IMR-90 (cell line): ENCODE results near the gene EVI5. TPM values are rescaled to one million over a fixed set of nuclear protein-coding genes. Genes with fewer than 3 reads are reported as not detected.

Experiments used
- ATAC-seq: fragments of 200-7000 bp; cut with Tn5 transposase; 2 replicates; pipeline ENCODE4 v1.9.1; 2020; ENCODE audit warnings: low read depth, mild to moderate bottlenecking, moderate library complexity
- BruUV-seq: library from RNA; stranded (reverse); fragments of 400-500 nt; replicated peaks from 2 replicates; lab custom pipeline; 2021; lab: Mats Ljungman, UMichigan
- CTCF ChIA-PET: fragments of 300-600 bp; formaldehyde crosslinking; extraction: SDS; loops from one replicate; lab custom pipeline; 2021; ENCODE audit warnings: antibody characterized with exemption; lab: Yijun Ruan, JAX
- POLR2A ChIA-PET: fragments of 300-600 bp; sonication (Branson Sonifier 250); formaldehyde crosslinking; loops from one replicate; lab custom pipeline; 2022; ENCODE audit warnings: antibody characterized with exemption; ENCODE audit not compliant: unreplicated experiment; lab: Charles Lee
- DNase-seq: peaks from one replicate; pipeline ENCODE4 v3.0.0; 2013
- H2AFZ ChIP-seq: replicated peaks from 2 replicates; pipeline ENCODE3; 2013; ENCODE audit warnings: low read length, mild to moderate bottlenecking; ENCODE audit not compliant: poor library complexity
- H2AK5ac ChIP-seq: 2 replicates; pipeline ENCODE4 v1.6.1; 2013; ENCODE audit warnings: low read depth, low read length, inconsistent platforms
- H2AK9ac ChIP-seq: replicated peaks from 2 replicates; pipeline ENCODE3; 2013; ENCODE audit warnings: mild to moderate bottlenecking, low read depth, low read length, moderate library complexity; ENCODE audit not compliant: poor library complexity
- H2BK120ac ChIP-seq: 2 replicates; pipeline ENCODE4 v1.6.1; 2013; ENCODE audit warnings: low read depth, low read length, inconsistent platforms
- H2BK15ac ChIP-seq: 3 replicates; pipeline ENCODE4 v1.6.1; 2013; ENCODE audit warnings: low read depth, low read length, inconsistent platforms
- H2BK20ac ChIP-seq: 2 replicates; pipeline ENCODE4 v1.6.1; 2013; ENCODE audit warnings: low read depth, mild to moderate bottlenecking, inconsistent platforms, low read length, moderate library complexity
- H2BK5ac ChIP-seq: 2 replicates; pipeline ENCODE4 v1.6.1; 2013; ENCODE audit warnings: mild to moderate bottlenecking, low read depth, low read length, inconsistent platforms; ENCODE audit not compliant: poor library complexity, severe bottlenecking
- H3K14ac ChIP-seq: replicated peaks from 2 replicates; pipeline ENCODE4 v1.6.1; 2013; ENCODE audit warnings: low read depth, low read length, inconsistent platforms
- H3K18ac ChIP-seq: 2 replicates; pipeline ENCODE4 v1.6.1; 2013; ENCODE audit warnings: low read depth, low read length, control low read depth
- H3K23ac ChIP-seq: 2 replicates; pipeline ENCODE4 v1.6.1; 2013; ENCODE audit warnings: low read depth, low read length, inconsistent platforms
- H3K27ac ChIP-seq: 2 replicates; pipeline ENCODE4 v1.5.1; 2013; ENCODE audit warnings: mild to moderate bottlenecking, control low read depth, low read length; ENCODE audit not compliant: insufficient read depth
- H3K27me3 ChIP-seq: 2 replicates; pipeline ENCODE4 v1.6.1; 2013; ENCODE audit warnings: low read length; ENCODE audit not compliant: control insufficient read depth, insufficient read depth
- H3K36me3 ChIP-seq: 2 replicates; pipeline ENCODE4 v1.6.1; 2013; ENCODE audit warnings: low read length, mixed read lengths; ENCODE audit not compliant: control insufficient read depth, insufficient read depth
- H3K4ac ChIP-seq: 2 replicates; pipeline ENCODE4 v1.6.1; 2013; ENCODE audit warnings: low read depth, low read length, inconsistent platforms
- H3K4me1 ChIP-seq: 2 replicates; pipeline ENCODE4 v1.6.1; 2013; ENCODE audit warnings: low read length, mixed read lengths; ENCODE audit not compliant: control insufficient read depth, insufficient read depth
- H3K4me2 ChIP-seq: 2 replicates; pipeline ENCODE4 v1.6.1; 2013; ENCODE audit warnings: low read depth, mild to moderate bottlenecking, control low read depth, low read length, moderate library complexity
- H3K4me3 ChIP-seq: 2 replicates; pipeline ENCODE4 v1.5.1; 2013; ENCODE audit warnings: low read depth, mild to moderate bottlenecking, control low read depth, low read length, moderate library complexity; ENCODE audit not compliant: insufficient read depth
- H3K56ac ChIP-seq: 2 replicates; pipeline ENCODE4 v1.6.1; 2013; ENCODE audit warnings: low read length, inconsistent platforms; ENCODE audit not compliant: insufficient read depth; ENCODE audit errors: extremely low read depth
- H3K79me1 ChIP-seq, 2 experiments: 2 replicates each; pipeline ENCODE4 v1.6.1; 2013; ENCODE audit warnings: low read length in 2 of 2, inconsistent platforms in 1 of 2, low read depth in 1 of 2
- H3K9ac ChIP-seq: 2 replicates; pipeline ENCODE4 v1.6.1; 2013; ENCODE audit warnings: low read depth, low read length, control low read depth
- H3K9me1 ChIP-seq: 2 replicates; pipeline ENCODE4 v1.6.1; 2013; ENCODE audit warnings: low read length, inconsistent platforms; ENCODE audit not compliant: insufficient read depth
- H3K9me3 ChIP-seq: 2 replicates; pipeline ENCODE4 v1.6.1; 2013; ENCODE audit warnings: low read length; ENCODE audit not compliant: control insufficient read depth, insufficient read depth
- H4K20me1 ChIP-seq: 2 replicates; pipeline ENCODE4 v1.6.1; 2013; ENCODE audit warnings: low read length, inconsistent platforms; ENCODE audit not compliant: insufficient read depth
- H4K5ac ChIP-seq: 2 replicates; pipeline ENCODE4 v1.6.1; 2013; ENCODE audit warnings: mild to moderate bottlenecking, low read depth, low read length, control low read depth
- H4K8ac ChIP-seq, 2 experiments: 2 replicates each; pipeline ENCODE4 v1.6.1; 2013; ENCODE audit warnings: low read depth in 2 of 2, low read length in 2 of 2, control low read depth in 1 of 2, inconsistent platforms in 1 of 2
- H4K91ac ChIP-seq: 2 replicates; pipeline ENCODE4 v1.6.1; 2013; ENCODE audit warnings: low read depth, low read length, inconsistent platforms; ENCODE audit not compliant: insufficient read depth
- BHLHE40 ChIP-seq: fragments of 150-350 bp; IDR thresholded peaks from 2 replicates; pipeline ENCODE4 v1.6.1; 2016; ENCODE audit warnings: mild to moderate bottlenecking, low read depth, low read length
- CEBPB ChIP-seq: IDR thresholded peaks from 2 replicates; pipeline ENCODE4 v1.6.1; 2012; ENCODE audit warnings: low read depth, low read length, improper control_type of control experiment
- CHD1 ChIP-seq: IDR thresholded peaks from 2 replicates; pipeline ENCODE4 v1.6.1; 2012; ENCODE audit warnings: low read depth, low read length, improper control_type of control experiment
- CTCF ChIP-seq: conservative IDR thresholded peaks from 2 replicates; pipeline ENCODE4 v1.5.1; 2012; ENCODE audit warnings: mild to moderate bottlenecking, low read depth, low read length, improper control_type of control experiment
- ELK1 ChIP-seq: fragments of 150-350 bp; IDR thresholded peaks from 2 replicates; pipeline ENCODE4 v1.6.1; 2016; ENCODE audit warnings: low read depth, mild to moderate bottlenecking, low read length, moderate library complexity, borderline replicate concordance
- FOS ChIP-seq: fragments of 150-350 bp; IDR thresholded peaks from 2 replicates; pipeline ENCODE4 v1.6.1; 2016; ENCODE audit warnings: low read depth, low read length
- MAFK ChIP-seq: IDR thresholded peaks from 2 replicates; pipeline ENCODE4 v1.6.1; 2012; ENCODE audit warnings: low read depth, low read length, improper control_type of control experiment
- MAZ ChIP-seq: IDR thresholded peaks from 2 replicates; pipeline ENCODE4 v1.6.1; 2012; ENCODE audit warnings: low read depth, mild to moderate bottlenecking, low read length, improper control_type of control experiment, moderate library complexity, borderline replicate concordance
- MXI1 ChIP-seq: IDR thresholded peaks from 2 replicates; pipeline ENCODE4 v1.6.1; 2012; ENCODE audit warnings: low read depth, mild to moderate bottlenecking, low read length, moderate library complexity, borderline replicate concordance
- NFE2L2 ChIP-seq: fragments of 150-350 bp; IDR thresholded peaks from 2 replicates; pipeline ENCODE4 v1.6.1; 2016; ENCODE audit warnings: low read depth, mild to moderate bottlenecking, low read length
- POLR2A ChIP-seq: IDR thresholded peaks from 2 replicates; pipeline ENCODE4 v1.6.1; 2012; ENCODE audit warnings: mild to moderate bottlenecking, low read depth, low read length
- RAD21 ChIP-seq: IDR thresholded peaks from 2 replicates; pipeline ENCODE4 v1.6.1; 2012; ENCODE audit warnings: low read length, improper control_type of control experiment
- RCOR1 ChIP-seq: IDR thresholded peaks from 2 replicates; pipeline ENCODE4 v1.6.1; 2012; ENCODE audit warnings: mild to moderate bottlenecking, low read length, improper control_type of control experiment; ENCODE audit not compliant: insufficient replicate concordance
- RFX5 ChIP-seq: IDR thresholded peaks from 2 replicates; pipeline ENCODE4 v1.8.0; 2012; ENCODE audit warnings: low read depth, mild to moderate bottlenecking, low read length, moderate library complexity
- SMC3 ChIP-seq: fragments of 150-350 bp; IDR thresholded peaks from 2 replicates; pipeline ENCODE4 v1.6.1; 2016; ENCODE audit warnings: low read depth, mild to moderate bottlenecking, antibody characterized with exemption, low read length, moderate library complexity
- USF2 ChIP-seq: fragments of 150-350 bp; IDR thresholded peaks from 2 replicates; pipeline ENCODE4 v1.6.1; 2017; ENCODE audit warnings: mild to moderate bottlenecking, antibody characterized with exemption, low read length, low read depth
- WGBS, 2 experiments: methylation state at CpG; one replicate each; pipeline versions ENCODE4 v1.1.5 to v1.1.7; 2013; ENCODE audit warnings: missing lambda C conversion rate in 2 of 2; ENCODE audit not compliant: insufficient read length in 1 of 2; ENCODE audit errors: extremely low coverage in 2 of 2; 5-methylcytosine and 5-hydroxymethylcytosine counted together
- dilution Hi-C: fragments of 300-500 bp; cut with HindIII; formaldehyde crosslinking; loops from one replicate; pipeline ENCODE4 v1.14.3; 2018; ENCODE audit warnings: low sequenced_read_pairs; ENCODE audit not compliant: unreplicated experiment
- in situ Hi-C: fragments of 300-500 bp; cut with MboI; formaldehyde crosslinking; loops from 3 replicates; pipeline ENCODE4 v1.14.3; 2019; ENCODE audit warnings: low sequenced_read_pairs, inconsistent platforms, mixed read lengths
- intact Hi-C: fragments of 100-400 bp; cut with micrococcal nuclease; formaldehyde crosslinking; loops from 2 replicates; pipeline ENCODE4 v1.10.0; 2022
- polyA plus RNA-seq, 3 experiments: library from polyadenylated mRNA; depleted of rRNA; stranded (reverse); fragments of >200 nt; gene quantifications; 2 replicates each; pipeline ENCODE4 v1.2.3, GENCODE V29; 2012; ENCODE audit warnings: low replicate concordance in 1 of 3
- total RNA-seq: library from RNA; depleted of rRNA; stranded (reverse); fragments of >200 nt; gene quantifications from 2 replicates; pipeline ENCODE4 v1.2.3, GENCODE V29; 2012

The EVI5 gene
- total and polyA plus RNA-seq, 2 of the 4 experiments (the other 2 are of a cell fraction): 13.9 to 26.9 TPM

- H3K27ac ChIP-seq: no peak overlapping the region
- H2BK15ac ChIP-seq: no peak overlapping the region
- no peak overlapping the region for H2BK20ac ChIP-seq
- in situ Hi-C loops (no loop called here), intact Hi-C loops (no loop called here), dilution Hi-C loops (no loop called here)
- H3K4me1 ChIP-seq: peaks cover 1% of the 10 kb centered on the region; the same call in 1 of the 2 replicates
- H3K4me2 ChIP-seq: no peak overlapping the region
- H3K4me3 ChIP-seq: no peak overlapping the region
- H2AK5ac ChIP-seq: no peak overlapping the region
- no peak overlapping the region for H3K18ac ChIP-seq
- CTCF ChIA-PET: interaction anchor here (0.6 kb wide), 1 partner anchor 47 kb away, joined by 3 read pairs; no protein-coding TSS in a partner anchor
- H3K9me3 ChIP-seq: no peaks in the 10 kb centered on the region
- no peak overlapping the region for H4K8ac ChIP-seq
- H3K56ac ChIP-seq: no peak overlapping the region
- WGBS, 2 experiments: no CpG with 5 or more reads among the region's 2 CpGs
- H2AK9ac ChIP-seq: no peak overlapping the region
- no peak overlapping the region for H4K5ac ChIP-seq
- POLR2A ChIA-PET: interaction anchor here (0.6 kb wide), 2 partner anchors 68 to 927 kb away, joined by 5 to 16 read pairs; no protein-coding TSS in a partner anchor
- ATAC-seq (no peak), DNase-seq (no peak)
- peaks cover 18 to 39% of the 10 kb centered on the region in 2 experiments; a peak in 3 of 4 replicates for H3K79me1 ChIP-seq
- no peaks in the 10 kb centered on the region; the same call in 1 of the 2 replicates for H4K20me1 ChIP-seq
- H3K23ac ChIP-seq: no peak overlapping the region
- no peak overlapping the region for H3K9ac ChIP-seq
- no peaks in the 10 kb centered on the region for H3K9me1 ChIP-seq
- H3K14ac ChIP-seq: no peak overlapping the region
- no peak overlapping the region for H2AFZ ChIP-seq
- TF ChIP-seq POLR2A: no peak
- TF ChIP-seq RFX5: no peak
- no peak for TF ChIP-seq FOS
- TF ChIP-seq RAD21: no peak
- TF ChIP-seq CHD1: no peak
- TF ChIP-seq BHLHE40: no peak
- no peak for TF ChIP-seq NFE2L2
- no peak for TF ChIP-seq MXI1
- TF ChIP-seq MAFK: no peak
- no peak for TF ChIP-seq MAZ
- TF ChIP-seq CEBPB: no peak
- no peak for TF ChIP-seq SMC3
- TF ChIP-seq ELK1: no peak
- no peak for TF ChIP-seq USF2
- no peak for TF ChIP-seq RCOR1
- TF ChIP-seq CTCF: no peak
- no TSS peak for BruUV-seq
- H3K4ac ChIP-seq: no peak overlapping the region
- H2BK5ac ChIP-seq: no peak overlapping the region
- no peaks in the 10 kb centered on the region for H3K27me3 ChIP-seq
- H3K36me3 ChIP-seq: peaks cover 8% of the 10 kb centered on the region
- no peak overlapping the region for H2BK120ac ChIP-seq
- H4K91ac ChIP-seq: no peak overlapping the region
Measured at GRCh38 chr1:92730476-92730875, 54.4 kb downstream of the EVI5 start.
